GM20000 (cell line): ENCODE results near the gene LIN37.
"Not testable (repeated sequence)": the region's sequence is repeated elsewhere in the genome, so short reads cannot be mapped to it uniquely, and the experiment has no call there.

Source experiments
- DNase-seq: peaks from one replicate; pipeline ENCODE4 v3.0.0; 2012; ENCODE audit warnings: low spot score
- TF ChIP-seq, protein P1 (sequence below): IDR thresholded peaks from 2 replicates; pipeline ENCODE4 v1.5.1; 2012; ENCODE audit warnings: mild to moderate bottlenecking, control low read depth; ENCODE audit errors: extremely low read depth, missing control alignments

Gene LIN37

DNA sequence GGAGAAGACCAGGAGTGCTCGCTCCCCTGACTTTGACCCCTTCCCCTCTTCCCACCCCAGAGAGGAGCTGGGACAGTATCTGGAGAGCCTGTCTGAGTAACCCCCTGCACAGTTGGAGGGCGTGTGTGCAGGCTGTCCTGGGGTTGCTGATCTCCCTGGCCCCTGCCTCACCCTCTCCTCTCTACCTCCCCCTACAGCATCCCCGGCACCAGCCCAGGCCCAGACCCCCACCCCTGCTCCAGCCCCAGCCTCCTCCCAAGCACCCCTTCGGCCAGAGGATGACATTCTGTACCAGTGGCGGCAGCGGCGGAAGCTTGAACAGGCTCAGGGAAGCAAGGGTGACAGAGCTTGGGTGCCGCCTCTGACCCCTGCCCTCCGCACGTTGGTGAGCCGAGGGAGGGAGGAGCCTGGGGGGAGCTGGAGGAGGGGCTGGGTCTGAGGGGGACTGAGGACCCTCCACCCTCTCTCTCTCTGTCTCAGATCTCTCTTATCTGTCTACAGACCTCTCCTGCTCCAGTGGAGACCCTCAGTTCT is 18.3 kb downstream of the LIN37 start:
- TF ChIP-seq, protein P1, sequence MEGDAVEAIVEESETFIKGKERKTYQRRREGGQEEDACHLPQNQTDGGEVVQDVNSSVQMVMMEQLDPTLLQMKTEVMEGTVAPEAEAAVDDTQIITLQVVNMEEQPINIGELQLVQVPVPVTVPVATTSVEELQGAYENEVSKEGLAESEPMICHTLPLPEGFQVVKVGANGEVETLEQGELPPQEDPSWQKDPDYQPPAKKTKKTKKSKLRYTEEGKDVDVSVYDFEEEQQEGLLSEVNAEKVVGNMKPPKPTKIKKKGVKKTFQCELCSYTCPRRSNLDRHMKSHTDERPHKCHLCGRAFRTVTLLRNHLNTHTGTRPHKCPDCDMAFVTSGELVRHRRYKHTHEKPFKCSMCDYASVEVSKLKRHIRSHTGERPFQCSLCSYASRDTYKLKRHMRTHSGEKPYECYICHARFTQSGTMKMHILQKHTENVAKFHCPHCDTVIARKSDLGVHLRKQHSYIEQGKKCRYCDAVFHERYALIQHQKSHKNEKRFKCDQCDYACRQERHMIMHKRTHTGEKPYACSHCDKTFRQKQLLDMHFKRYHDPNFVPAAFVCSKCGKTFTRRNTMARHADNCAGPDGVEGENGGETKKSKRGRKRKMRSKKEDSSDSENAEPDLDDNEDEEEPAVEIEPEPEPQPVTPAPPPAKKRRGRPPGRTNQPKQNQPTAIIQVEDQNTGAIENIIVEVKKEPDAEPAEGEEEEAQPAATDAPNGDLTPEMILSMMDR: no peak
- no peak for DNase-seq

DNA sequence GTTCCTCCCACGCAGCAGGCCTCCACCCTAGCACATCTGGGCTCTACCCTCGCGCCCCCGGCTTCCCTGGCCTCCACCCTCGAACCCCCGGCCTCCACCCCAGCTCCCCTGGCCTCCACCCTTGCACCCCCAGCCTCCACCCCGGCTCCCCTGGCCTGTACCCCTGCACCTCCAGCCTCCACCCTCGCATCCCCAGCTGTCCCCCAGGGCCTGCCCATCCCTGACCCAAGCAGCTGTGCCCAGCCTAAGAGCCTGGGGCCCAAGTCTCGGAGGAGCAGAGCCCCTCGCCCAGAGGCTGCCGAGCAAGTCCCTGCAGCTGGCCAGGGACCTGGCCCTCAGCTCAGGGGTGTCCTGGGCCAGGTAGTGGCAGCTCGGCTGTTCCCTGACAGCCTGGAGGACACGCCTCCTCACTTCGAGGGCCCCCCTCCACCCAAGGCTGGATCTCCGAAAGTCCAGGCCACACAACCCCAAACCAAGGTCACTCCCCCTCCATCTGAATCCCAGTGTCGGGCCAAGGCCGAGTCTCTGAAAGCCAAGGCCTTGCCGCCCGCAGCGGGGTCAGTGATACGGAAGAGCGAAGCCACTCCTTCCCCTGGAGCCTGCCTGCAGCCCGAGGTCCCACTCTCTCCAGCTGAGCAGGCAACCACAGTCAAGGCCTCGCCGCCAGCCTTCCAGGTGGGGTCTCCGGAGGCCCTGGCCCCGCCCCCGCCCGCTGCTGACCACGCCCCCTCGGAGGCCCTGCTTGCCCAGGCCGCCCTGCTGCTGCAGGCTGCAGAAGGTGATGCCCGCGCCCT is 19.1 kb downstream of the LIN37 start:
- DNase-seq: no peak
- TF ChIP-seq, protein P1: no peak

DNA sequence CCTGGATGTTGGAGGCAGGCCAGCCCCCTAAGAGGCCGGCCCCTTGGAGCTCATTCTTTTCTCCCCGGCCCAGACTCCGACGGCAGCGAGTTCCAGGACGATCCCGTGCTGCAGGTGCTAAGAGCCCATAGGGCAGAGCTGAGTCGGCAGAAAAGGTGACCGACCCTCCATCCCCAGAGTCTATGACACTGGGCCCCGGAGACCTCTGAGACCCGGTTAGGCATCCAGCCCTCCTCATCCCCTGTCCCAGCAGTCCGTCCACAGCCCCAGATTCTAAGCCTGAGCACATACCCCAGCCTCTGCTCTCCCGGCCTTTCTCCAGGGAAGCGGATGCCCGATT is 19.7 kb downstream of the LIN37 start:
- TF ChIP-seq, protein P1: no peak
- DNase-seq: no peak

DNA sequence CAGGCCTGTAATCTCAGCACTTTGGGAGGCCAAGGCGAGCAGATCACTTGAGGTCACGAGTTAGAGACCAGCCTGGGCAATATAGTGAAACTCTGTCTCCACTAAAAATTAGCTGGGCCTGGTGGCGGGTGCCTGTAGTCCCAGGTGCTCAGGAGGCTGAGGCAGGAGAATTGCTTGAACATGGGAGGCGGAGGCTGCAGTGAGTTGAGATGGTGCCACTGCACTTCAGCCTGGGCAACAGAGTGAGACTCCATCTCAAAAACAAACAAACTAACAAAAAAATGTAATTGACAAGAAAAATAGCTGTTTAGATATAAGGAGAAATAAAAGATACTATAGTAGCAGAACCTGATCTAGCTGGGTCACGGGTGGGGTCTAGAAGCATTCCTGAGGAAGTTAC is 24.0 kb downstream of the LIN37 start:
- DNase-seq: not testable (repeated sequence)

DNA sequence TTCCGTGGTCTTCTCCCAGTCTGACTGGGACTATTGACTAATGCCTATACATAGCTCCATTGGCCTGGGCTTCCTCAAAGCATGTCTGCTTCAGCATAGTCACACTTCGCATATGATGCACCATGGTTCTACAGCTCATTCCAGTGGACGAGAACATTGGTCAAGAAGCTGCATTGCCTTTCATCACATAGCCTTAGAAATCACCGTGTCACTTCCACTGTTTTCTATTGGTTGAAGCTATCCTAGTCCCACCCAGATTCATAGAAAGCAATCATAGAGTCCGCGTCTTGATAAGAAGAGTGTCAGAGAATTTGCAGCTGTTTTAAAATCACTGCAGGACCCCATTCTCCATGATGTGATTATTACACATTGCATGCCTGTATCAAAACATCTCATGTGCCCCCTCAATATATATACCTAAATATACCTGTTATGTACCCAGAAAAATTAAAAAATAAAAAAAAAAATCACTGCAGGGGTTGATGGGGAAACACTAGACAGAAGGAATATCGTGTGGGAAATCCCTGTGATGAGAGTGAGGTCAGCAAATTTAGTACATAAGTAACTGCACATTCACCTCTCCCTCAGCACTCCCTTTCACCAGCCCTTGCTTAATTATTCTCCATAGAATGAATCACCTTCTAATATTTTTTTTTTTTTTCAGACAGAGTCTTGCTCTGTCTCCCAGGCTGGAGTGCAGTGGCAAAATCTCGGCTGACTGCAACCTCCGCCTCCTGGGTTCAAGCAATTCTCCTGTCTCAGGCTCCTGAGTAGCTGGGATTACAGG is 24.8 kb downstream of the LIN37 start:
- DNase-seq: no peak
- TF ChIP-seq, protein P1: no peak

DNA sequence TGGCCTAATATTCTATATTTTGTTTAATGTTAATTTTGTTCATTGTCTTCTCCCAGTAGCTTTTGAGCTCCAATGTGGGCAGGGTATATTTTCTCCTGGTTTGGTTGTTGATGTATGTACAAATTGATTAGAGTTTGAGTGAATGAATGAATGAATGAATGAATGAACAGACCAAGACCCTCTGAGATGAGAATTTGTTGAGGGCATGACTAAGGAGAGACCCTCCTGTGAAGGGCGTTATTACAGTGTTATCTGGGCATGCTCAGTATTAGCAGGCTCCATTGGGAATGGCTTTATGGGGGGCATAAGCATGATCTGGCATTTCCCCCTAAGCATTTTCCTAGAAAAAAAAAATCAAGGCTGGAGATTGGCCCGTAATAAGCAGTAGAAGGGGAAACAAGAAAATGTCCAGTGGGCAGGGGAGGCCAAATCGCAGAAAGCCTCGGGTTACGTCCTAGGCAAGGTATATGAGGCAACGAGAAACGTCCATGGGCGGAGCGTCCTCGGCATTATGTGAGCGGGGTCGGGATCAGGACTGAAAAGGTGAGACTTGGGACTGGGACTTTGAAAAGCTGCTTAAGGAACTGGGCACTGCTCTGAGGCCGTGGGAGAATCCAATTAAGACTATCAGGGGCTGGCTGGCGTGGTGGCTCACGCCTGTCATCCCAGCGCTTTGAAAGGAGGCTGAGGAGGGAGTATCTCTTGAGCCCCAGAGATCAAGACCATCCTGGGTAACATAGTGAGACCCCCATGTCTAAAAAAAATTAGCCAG is 26.1 kb downstream of the LIN37 start:
- no peak for DNase-seq
- TF ChIP-seq, protein P1: no peak

DNA sequence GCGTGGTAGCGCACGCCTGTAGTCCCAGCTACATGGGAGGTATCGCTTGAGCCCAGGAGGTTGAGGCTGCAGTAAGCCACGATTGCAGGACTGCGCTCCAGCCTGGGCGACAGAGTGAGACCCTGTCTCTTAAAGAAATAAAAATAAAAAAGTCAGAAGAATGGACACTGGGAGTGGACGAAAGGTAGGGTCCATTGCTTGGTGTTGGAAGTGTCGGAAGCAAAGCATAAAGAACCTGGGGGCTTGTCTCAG is 26.6 kb downstream of the LIN37 start:
- TF ChIP-seq, protein P1: no peak
- DNase-seq: no peak
